ENCODE measurements around the gene COMMD4. TPM values are rescaled to one million over a fixed set of nuclear protein-coding genes. Genes with fewer than 3 reads are reported as not detected.

Gene COMMD4
- total and polyA plus RNA-seq, 2 of the 4 experiments (the other 2 are of a cell fraction) = 91.2 to 133 TPM

GRCh38 chr15:75367006-75367405 lies 31.1 kb downstream of the COMMD4 start:
- no peak overlapping the region for H2BK5ac ChIP-seq (ENCODE audit: low read depth, low read length, poor library complexity, severe bottlenecking)
- peaks cover 16% of the 10 kb centered on the region; the same call in 1 of the 2 replicates for H4K20me1 ChIP-seq (ENCODE audit: insufficient read depth, low read length)
- no peaks in the 10 kb centered on the region for H3K27me3 ChIP-seq (ENCODE audit: control insufficient read depth, insufficient read depth, low read length)
- no peak overlapping the region for H2BK120ac ChIP-seq (ENCODE audit: low read depth, low read length)
- ATAC-seq (ENCODE audit: low read depth) = no peak
- H2AK9ac ChIP-seq (replicated peaks; ENCODE audit: low read depth, low read length, poor library complexity) = peak overlapping the region; percentile 98
- H2AFZ ChIP-seq (replicated peaks; ENCODE audit: low read length, poor library complexity) = no peak overlapping the region
- H3K36me3 ChIP-seq (ENCODE audit: control insufficient read depth, insufficient read depth, low read length) = peaks cover 46% of the 10 kb centered on the region
- ChIA-PET CTCF (interaction anchor here (1.7 kb wide), 1 partner anchor 85 kb away, joined by 8 read pairs; the partner anchor contains the start of gene SIN3A), POLR2A (ENCODE audit: unreplicated experiment) (interaction anchor here (0.6 kb wide), 1 partner anchor 10 kb away, joined by 7 read pairs; no protein-coding TSS in a partner anchor)
- no peak overlapping the region for H4K5ac ChIP-seq (ENCODE audit: low read depth, low read length)
- H3K9ac ChIP-seq (ENCODE audit: low read depth, low read length) = no peak overlapping the region
- dilution Hi-C loops (cut with HindIII; ENCODE audit: low sequenced_read_pairs, unreplicated experiment) (no loop called here), in situ Hi-C loops (cut with MboI; ENCODE audit: low sequenced_read_pairs) (no loop called here), intact Hi-C loops (cut with micrococcal nuclease) (loop anchor here (5.0 kb wide), 1 partner anchor 315 kb away; no protein-coding TSS in a partner anchor)
- H2BK15ac ChIP-seq (ENCODE audit: low read depth, low read length) = no peak overlapping the region
- TF ChIP-seq RFX5 (IDR thresholded peaks at IDR 0.05; ENCODE audit: low read depth, low read length) (no peak), CEBPB (IDR thresholded peaks at IDR 0.05; ENCODE audit: low read depth, low read length) (no peak), POLR2A (IDR thresholded peaks at IDR 0.05; ENCODE audit: low read depth, low read length) (no peak), MAFK (IDR thresholded peaks at IDR 0.05; ENCODE audit: low read depth, low read length) (no peak), MAZ (IDR thresholded peaks at IDR 0.05; ENCODE audit: borderline replicate concordance, low read depth, low read length) (no peak), USF2 (IDR thresholded peaks at IDR 0.05; ENCODE audit: low read depth, low read length) (no peak), CTCF (conservative IDR thresholded peaks at IDR 0.05; ENCODE audit: low read depth, low read length) (no peak)
- no peak overlapping the region for H3K18ac ChIP-seq (ENCODE audit: low read depth, low read length)
- H3K9me1 ChIP-seq (ENCODE audit: insufficient read depth, low read length) = peaks cover 4% of the 10 kb centered on the region; the same call in 1 of the 2 replicates
- no peak for DNase-seq
- BruUV-seq (replicated peaks) = no TSS peak
- H3K9me3 ChIP-seq (ENCODE audit: control insufficient read depth, insufficient read depth, low read length) = no peaks in the 10 kb centered on the region
- H3K56ac ChIP-seq (ENCODE audit: extremely low read depth, insufficient read depth, low read length) = no peak overlapping the region
- H3K4me2 ChIP-seq (ENCODE audit: low read depth, low read length) = no peak overlapping the region; the same call in 1 of the 2 replicates
- H3K4me1 ChIP-seq (ENCODE audit: control insufficient read depth, insufficient read depth, low read length) = peaks cover 4% of the 10 kb centered on the region
- no peak overlapping the region for H3K23ac ChIP-seq (ENCODE audit: low read depth, low read length)
- no peak overlapping the region for H3K27ac ChIP-seq (ENCODE audit: insufficient read depth, low read length)
- no peak overlapping the region for H4K91ac ChIP-seq (ENCODE audit: insufficient read depth, low read depth, low read length)
- H3K79me1 ChIP-seq (ENCODE audit: low read depth in 1 of 2, low read length in 2 of 2) = peaks cover 38 to 56% of the 10 kb centered on the region in 2 experiments
- H4K8ac ChIP-seq (ENCODE audit: low read depth in 2 of 2, low read length in 2 of 2) = no peak overlapping the region
- H2AK5ac ChIP-seq (ENCODE audit: low read depth, low read length) = peak overlapping the region; percentile 95; the same call in 1 of the 2 replicates
- no peak overlapping the region for H3K14ac ChIP-seq (replicated peaks; ENCODE audit: low read depth, low read length)
- peak overlapping the region; percentile 12; the same call in 1 of the 2 replicates for H3K4ac ChIP-seq (ENCODE audit: low read depth, low read length)
- no peak overlapping the region for H3K4me3 ChIP-seq (ENCODE audit: insufficient read depth, low read depth, low read length)
- H2BK20ac ChIP-seq (ENCODE audit: low read depth, low read length) = no peak overlapping the region

Data from IMR-90 (cell line).